Adrenal gland (tissue), 5 donors: ENCODE results near the gene DBET.
"Not testable (repeated sequence)": the region's sequence is repeated elsewhere in the genome, so short reads cannot be mapped to it uniquely, and the experiment has no call there.

Experiments used
- CTCF ChIP-seq, 6 experiments: fragments of 450-650 bp in 4 of 6; fragments of 200-600 bp in 2 of 6; sonication (generic) in 1 of 6; IDR thresholded peaks; 1 replicate in 5 of 6; 2 replicates in 1 of 6; pipeline versions ENCODE4 v1.5.1 to v1.8.0; 2016 to 2021; ENCODE audit warnings: antibody characterized with exemption in 6 of 6, mild to moderate bottlenecking in 2 of 6, moderate library complexity in 1 of 6
- POLR2A ChIP-seq, 2 donors: fragments of 450-650 bp; IDR thresholded peaks; one replicate each; pipeline ENCODE4 v1.6.1; 2017; ENCODE audit warnings: antibody characterized with exemption in 2 of 2, mild to moderate bottlenecking in 2 of 2, moderate library complexity in 1 of 2
- donor health status: DM: no; HTN: no; CAD: no.

- not testable (repeated sequence) for TF ChIP-seq CTCF, POLR2A (IDR thresholded peaks at IDR 0.05)
Measured at GRCh38 chr4:190021973-190022372, 42.3 kb upstream of the DBET start.
